ENCODE data around the gene ZSCAN21. TPM values are rescaled to one million over a fixed set of nuclear protein-coding genes. Genes with fewer than 3 reads are reported as not detected.

ZSCAN21 gene
- total RNA-seq, 2 experiments from 2014 or later, result 2.0 to 2.7 TPM

- Histone ChIP-seq H3K27me3 (ENCODE audit: control insufficient read depth in 1 of 2, insufficient read depth in 2 of 2, low read length in 2 of 2) (no peaks in the 10 kb centered on the region), H3K4me3 (ENCODE audit: low read length) (no peak overlapping the region), H3K4me1 (ENCODE audit: insufficient read depth, low read length) (peaks cover 12% of the 10 kb centered on the region), H3K9me3 (ENCODE audit: control insufficient read depth in 1 of 2, insufficient read depth in 1 of 2, low read length in 2 of 2) (no peaks in the 10 kb centered on the region), H3K27ac (ENCODE audit: low read depth in 1 of 2, low read length in 2 of 2) (no peak overlapping the region), H3K36me3 (ENCODE audit: insufficient read depth, low read length) (peaks cover 53% of the 10 kb centered on the region)
- Mint-ChIP-seq H3K4me3 (no peak overlapping the region), H3K4me1 (ENCODE audit: low read depth) (peaks cover 5% of the 10 kb centered on the region), H3K9me3 (no peaks in the 10 kb centered on the region), H3K36me3 (ENCODE audit: low read depth) (peaks cover 56% of the 10 kb centered on the region), H3K27ac (no peak overlapping the region), H3K27me3 (no peaks in the 10 kb centered on the region)
- no peak for TF ChIP-seq CTCF (IDR thresholded peaks at IDR 0.05)
- intact Hi-C loops (cut with DNase I, micrococcal nuclease), result no loop called here
- ChIA-PET CTCF (no interaction called here), POLR2A (no interaction called here)
- DNase-seq (no peak), ATAC-seq (ENCODE audit: poor library complexity) (no peak)
Measured at GRCh38 chr7:100106633-100107032, 57.1 kb downstream of the ZSCAN21 start.

- H3K4me1 Mint-ChIP-seq (ENCODE audit: low read depth), result peaks cover 5% of the 10 kb centered on the region
- H3K27ac Mint-ChIP-seq, result no peak overlapping the region
- CTCF ChIA-PET, result no interaction called here
- ATAC-seq (ENCODE audit: poor library complexity) (no peak), DNase-seq (no peak)
- POLR2A ChIA-PET, result no interaction called here
- H3K4me3 ChIP-seq (ENCODE audit: low read length), result no peak overlapping the region
- no peaks in the 10 kb centered on the region for H3K9me3 Mint-ChIP-seq
- H3K4me1 ChIP-seq (ENCODE audit: insufficient read depth, low read length), result peaks cover 6% of the 10 kb centered on the region
- no peaks in the 10 kb centered on the region for H3K9me3 ChIP-seq (ENCODE audit: control insufficient read depth in 1 of 2, insufficient read depth in 1 of 2, low read length in 2 of 2)
- H3K36me3 ChIP-seq (ENCODE audit: insufficient read depth, low read length), result peaks cover 59% of the 10 kb centered on the region
- H3K27me3 ChIP-seq (ENCODE audit: control insufficient read depth in 1 of 2, insufficient read depth in 2 of 2, low read length in 2 of 2), result no peaks in the 10 kb centered on the region
- TF ChIP-seq CTCF (IDR thresholded peaks at IDR 0.05), result no peak
- H3K27ac ChIP-seq (ENCODE audit: low read depth in 1 of 2, low read length in 2 of 2), result no peak overlapping the region
- intact Hi-C loops (cut with DNase I, micrococcal nuclease), result no loop called here
- no peak overlapping the region for H3K4me3 Mint-ChIP-seq
- peaks cover 61% of the 10 kb centered on the region for H3K36me3 Mint-ChIP-seq (ENCODE audit: low read depth)
- H3K27me3 Mint-ChIP-seq, result no peaks in the 10 kb centered on the region
Measured at GRCh38 chr7:100107125-100107737, 57.7 kb downstream of the ZSCAN21 start.

- no peak overlapping the region for H3K27ac ChIP-seq (ENCODE audit: low read depth in 1 of 2, low read length in 2 of 2)
- no peaks in the 10 kb centered on the region for H3K27me3 ChIP-seq (ENCODE audit: control insufficient read depth in 1 of 2, insufficient read depth in 2 of 2, low read length in 2 of 2)
- no peaks in the 10 kb centered on the region for H3K9me3 ChIP-seq (ENCODE audit: control insufficient read depth in 1 of 2, insufficient read depth in 1 of 2, low read length in 2 of 2)
- DNase-seq, result no peak
- ATAC-seq (ENCODE audit: poor library complexity), result no peak
- H3K36me3 ChIP-seq (ENCODE audit: insufficient read depth, low read length), result peaks cover 64% of the 10 kb centered on the region
- CTCF ChIA-PET, result no interaction called here
- Mint-ChIP-seq H3K9me3 (no peaks in the 10 kb centered on the region), H3K4me3 (no peak overlapping the region), H3K36me3 (ENCODE audit: low read depth) (peaks cover 67% of the 10 kb centered on the region), H3K27ac (no peak overlapping the region), H3K4me1 (ENCODE audit: low read depth) (no peaks in the 10 kb centered on the region), H3K27me3 (no peaks in the 10 kb centered on the region)
- TF ChIP-seq CTCF (IDR thresholded peaks at IDR 0.05), result no peak
- no peaks in the 10 kb centered on the region for H3K4me1 ChIP-seq (ENCODE audit: insufficient read depth, low read length)
- POLR2A ChIA-PET, result no interaction called here
- H3K4me3 ChIP-seq (ENCODE audit: low read length), result no peak overlapping the region
- intact Hi-C loops (cut with DNase I, micrococcal nuclease), result no loop called here
Measured at GRCh38 chr7:100107890-100108289, 58.3 kb downstream of the ZSCAN21 start.

All from CD4-positive, alpha-beta T cell (primary cell).